Measurements from ENCODE around the gene PRR14. TPM values are rescaled to one million over a fixed set of nuclear protein-coding genes. Genes with fewer than 3 reads are reported as not detected.

The PRR14 gene
- total and polyA plus RNA-seq, 4 donors, result 7.5 to 13.5 (median 8.9) TPM

DNA sequence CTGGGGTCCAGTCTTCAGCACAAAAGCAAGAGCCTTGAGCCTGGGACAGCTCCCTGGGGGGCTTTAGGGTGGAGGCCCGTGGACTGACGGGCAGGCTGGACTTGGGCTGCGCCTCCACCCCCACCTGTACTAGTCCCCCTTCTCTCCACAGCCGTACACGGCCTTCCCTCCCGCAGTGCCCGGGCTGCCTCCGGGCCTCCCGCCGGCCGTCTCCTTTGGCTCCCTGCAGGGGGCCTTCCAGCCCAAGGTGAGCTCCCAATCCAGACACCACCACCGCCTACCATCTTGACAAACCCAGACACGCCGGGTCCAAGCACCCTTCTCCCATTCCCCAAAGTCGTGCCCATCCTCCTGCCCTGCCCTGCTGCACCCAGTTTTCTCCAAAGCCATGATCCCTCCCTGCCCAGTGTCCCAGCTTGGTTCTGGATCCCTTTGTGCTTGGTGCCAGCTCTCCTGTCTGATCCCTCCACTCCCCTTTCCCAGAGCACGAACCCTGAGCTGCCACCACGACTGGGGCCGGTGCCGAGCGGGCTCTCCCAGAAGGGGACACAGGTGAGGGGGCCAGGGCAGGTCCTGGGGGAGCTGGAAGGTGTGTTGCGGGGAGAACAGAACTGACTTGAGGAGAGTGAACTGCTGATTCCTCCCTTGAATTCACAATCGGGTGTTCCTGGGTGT is 14.5 kb downstream of the PRR14 start:
- peaks cover 12 to 31% (median 23%) of the 10 kb centered on the region in 4 donors for H3K4me1 ChIP-seq (ENCODE audit: control insufficient read depth in 4 of 4, insufficient read depth in 4 of 4, low read length in 3 of 4)
- no peaks in the 10 kb centered on the region for H3K27me3 ChIP-seq (ENCODE audit: control insufficient read depth in 4 of 4, insufficient read depth in 4 of 4, low read length in 3 of 4)
- no peaks in the 10 kb centered on the region for H3K9me3 ChIP-seq (ENCODE audit: control insufficient read depth in 4 of 4, low read length in 3 of 4)
- DNase-seq (ENCODE audit: low spot score), result no peak
- H3K4me3 ChIP-seq (ENCODE audit: low read depth in 1 of 3, low read length in 3 of 3), result no peak overlapping the region
- peaks cover 25 to 74% (median 42%) of the 10 kb centered on the region in 4 donors for H3K36me3 ChIP-seq (ENCODE audit: control insufficient read depth in 4 of 4, insufficient read depth in 3 of 4, low read depth in 1 of 4, low read length in 3 of 4)
- H3K27ac ChIP-seq (ENCODE audit: low read depth in 1 of 2, low read length in 2 of 2), result no peak overlapping the region
- 92% methylated on average over 22 of the region's 22 CpGs for WGBS
- TF ChIP-seq, protein P1, sequence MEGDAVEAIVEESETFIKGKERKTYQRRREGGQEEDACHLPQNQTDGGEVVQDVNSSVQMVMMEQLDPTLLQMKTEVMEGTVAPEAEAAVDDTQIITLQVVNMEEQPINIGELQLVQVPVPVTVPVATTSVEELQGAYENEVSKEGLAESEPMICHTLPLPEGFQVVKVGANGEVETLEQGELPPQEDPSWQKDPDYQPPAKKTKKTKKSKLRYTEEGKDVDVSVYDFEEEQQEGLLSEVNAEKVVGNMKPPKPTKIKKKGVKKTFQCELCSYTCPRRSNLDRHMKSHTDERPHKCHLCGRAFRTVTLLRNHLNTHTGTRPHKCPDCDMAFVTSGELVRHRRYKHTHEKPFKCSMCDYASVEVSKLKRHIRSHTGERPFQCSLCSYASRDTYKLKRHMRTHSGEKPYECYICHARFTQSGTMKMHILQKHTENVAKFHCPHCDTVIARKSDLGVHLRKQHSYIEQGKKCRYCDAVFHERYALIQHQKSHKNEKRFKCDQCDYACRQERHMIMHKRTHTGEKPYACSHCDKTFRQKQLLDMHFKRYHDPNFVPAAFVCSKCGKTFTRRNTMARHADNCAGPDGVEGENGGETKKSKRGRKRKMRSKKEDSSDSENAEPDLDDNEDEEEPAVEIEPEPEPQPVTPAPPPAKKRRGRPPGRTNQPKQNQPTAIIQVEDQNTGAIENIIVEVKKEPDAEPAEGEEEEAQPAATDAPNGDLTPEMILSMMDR (IDR thresholded peaks at IDR 0.05; ENCODE audit: low read depth, low read length, missing input control), result no peak
- no peak for TF ChIP-seq REST (IDR thresholded peaks at IDR 0.05)
- no peak for TF ChIP-seq MAX (IDR thresholded peaks at IDR 0.05)
- no peak for TF ChIP-seq EGR1 (IDR thresholded peaks at IDR 0.05; ENCODE audit: low read depth in 2 of 2)
- TF ChIP-seq JUND (IDR thresholded peaks at IDR 0.05), result no peak
- no peak for TF ChIP-seq SP1 (IDR thresholded peaks at IDR 0.05)
- H3K9ac ChIP-seq (ENCODE audit: low read depth in 1 of 2, low read length in 2 of 2), result no peak overlapping the region

DNA sequence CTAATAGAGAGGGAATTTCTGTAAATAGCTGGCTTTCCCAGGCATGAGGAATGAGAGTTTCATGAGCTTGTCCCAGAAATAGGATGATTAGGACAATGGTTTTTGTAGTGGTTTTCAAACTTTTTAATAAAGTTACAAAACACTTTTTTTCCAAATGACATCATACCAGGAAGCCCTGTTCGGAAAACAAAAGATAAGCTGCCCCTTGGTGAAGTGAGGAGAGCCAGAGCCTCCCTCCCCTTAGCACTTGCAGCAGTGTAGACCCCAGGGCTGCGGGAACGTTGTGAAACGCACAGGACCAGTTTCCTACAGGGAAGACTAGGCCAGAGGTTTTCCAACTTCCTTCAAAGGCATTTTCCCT is 15.1 kb downstream of the PRR14 start:
- Histone ChIP-seq H3K4me3 (ENCODE audit: low read depth in 1 of 3, low read length in 3 of 3) (no peak overlapping the region), H3K9ac (ENCODE audit: low read depth in 1 of 2, low read length in 2 of 2) (no peak overlapping the region), H3K4me1 (ENCODE audit: control insufficient read depth in 4 of 4, insufficient read depth in 4 of 4, low read length in 3 of 4) (peaks cover 12 to 25% (median 18%) of the 10 kb centered on the region in 4 donors), H3K9me3 (ENCODE audit: control insufficient read depth in 4 of 4, low read length in 3 of 4) (no peaks in the 10 kb centered on the region), H3K27ac (ENCODE audit: low read depth in 1 of 2, low read length in 2 of 2) (no peak overlapping the region), H3K36me3 (ENCODE audit: control insufficient read depth in 4 of 4, insufficient read depth in 3 of 4, low read depth in 1 of 4, low read length in 3 of 4) (peaks cover 25 to 77% (median 42%) of the 10 kb centered on the region in 4 donors), H3K27me3 (ENCODE audit: control insufficient read depth in 4 of 4, insufficient read depth in 4 of 4, low read length in 3 of 4) (no peaks in the 10 kb centered on the region)
- 75% methylated on average over 4 of the region's 4 CpGs for WGBS
- no peak for DNase-seq (ENCODE audit: low spot score)
- TF ChIP-seq RXRA (IDR thresholded peaks at IDR 0.05) (no peak), REST (IDR thresholded peaks at IDR 0.05) (no peak), FOXA2 (IDR thresholded peaks at IDR 0.05) (no peak), HNF4A (conservative IDR thresholded peaks at IDR 0.05) (no peak), FOXA1 (IDR thresholded peaks at IDR 0.05) (no peak), SP1 (IDR thresholded peaks at IDR 0.05) (no peak), ZBTB33 (IDR thresholded peaks at IDR 0.05) (no peak), YY1 (IDR thresholded peaks at IDR 0.05) (no peak), TAF1 (conservative IDR thresholded peaks at IDR 0.05) (no peak), HNF4G (IDR thresholded peaks at IDR 0.05) (no peak), EGR1 (IDR thresholded peaks at IDR 0.05; ENCODE audit: low read depth in 2 of 2) (no peak), MAX (IDR thresholded peaks at IDR 0.05) (no peak), NR2F2 (IDR thresholded peaks at IDR 0.05) (no peak), RAD21 (IDR thresholded peaks at IDR 0.05) (no peak), JUND (IDR thresholded peaks at IDR 0.05) (no peak)
- TF ChIP-seq, protein P2, sequence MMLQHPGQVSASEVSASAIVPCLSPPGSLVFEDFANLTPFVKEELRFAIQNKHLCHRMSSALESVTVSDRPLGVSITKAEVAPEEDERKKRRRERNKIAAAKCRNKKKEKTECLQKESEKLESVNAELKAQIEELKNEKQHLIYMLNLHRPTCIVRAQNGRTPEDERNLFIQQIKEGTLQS (IDR thresholded peaks at IDR 0.05), result no peak
- TF ChIP-seq, protein P1 (IDR thresholded peaks at IDR 0.05; ENCODE audit: low read depth, low read length, missing input control), result no peak
